Progenitor cell of endocrine pancreas (in vitro differentiated cells): ENCODE data around the gene SKI. TPM values are rescaled to one million over a fixed set of nuclear protein-coding genes. Genes with fewer than 3 reads are reported as not detected.

ENCODE experiments used
- DNase-seq: peaks from one replicate; pipeline ENCODE4 v3.0.0; 2021; ENCODE audit warnings: low spot score; ENCODE audit not compliant: unreplicated experiment
- H3K27ac Mint-ChIP-seq: 2 replicates; pipeline ENCODE4 v1.8.0; 2021; ENCODE audit warnings: mild to moderate bottlenecking, moderate library complexity, mixed read lengths
- H3K27me3 Mint-ChIP-seq: 2 replicates; pipeline ENCODE4 v1.8.0; 2021; ENCODE audit warnings: mixed read lengths
- H3K36me3 Mint-ChIP-seq: 2 replicates; pipeline ENCODE4 v1.8.0; 2022; ENCODE audit warnings: mixed read lengths; ENCODE audit not compliant: insufficient read depth
- H3K4me1 Mint-ChIP-seq: 2 replicates; pipeline ENCODE4 v1.8.0; 2021; ENCODE audit warnings: low read depth, mixed read lengths
- H3K4me3 Mint-ChIP-seq: 2 replicates; pipeline ENCODE4 v1.8.0; 2021; ENCODE audit warnings: low read depth, mild to moderate bottlenecking, moderate library complexity, mixed read lengths
- H3K9me3 Mint-ChIP-seq: 2 replicates; pipeline ENCODE4 v1.8.0; 2021; ENCODE audit warnings: low read depth, mixed read lengths
- CTCF ChIP-seq: fragments of 200-600 bp; sonication (generic); IDR thresholded peaks from one replicate; pipeline ENCODE4 v1.5.0; 2021; ENCODE audit warnings: antibody characterized with exemption, mild to moderate bottlenecking; ENCODE audit not compliant: unreplicated experiment
- total RNA-seq: library from RNA; stranded (reverse); gene quantifications from 2 replicates; pipeline ENCODE4 v1.2.1, GENCODE V29; 2021

Gene SKI
- total RNA-seq, 1 donor from 2014 or later, result 56.2 TPM

GRCh38 chr1:2350501-2350900 lies 122.4 kb downstream of the SKI start:
- DNase-seq, result no peak
- Mint-ChIP-seq H3K36me3 (no peaks in the 10 kb centered on the region), H3K9me3 (no peaks in the 10 kb centered on the region), H3K27me3 (peaks cover 9% of the 10 kb centered on the region), H3K4me3 (no peak overlapping the region), H3K27ac (no peak overlapping the region), H3K4me1 (no peaks in the 10 kb centered on the region)
- TF ChIP-seq CTCF, result no peak

- no peaks in the 10 kb centered on the region for H3K36me3 Mint-ChIP-seq
- DNase-seq, result no peak
- H3K4me1 Mint-ChIP-seq, result no peaks in the 10 kb centered on the region
- H3K9me3 Mint-ChIP-seq, result no peaks in the 10 kb centered on the region
- no peak overlapping the region for H3K4me3 Mint-ChIP-seq
- TF ChIP-seq CTCF, result no peak
- H3K27ac Mint-ChIP-seq, result no peak overlapping the region
- H3K27me3 Mint-ChIP-seq, result peaks cover 9% of the 10 kb centered on the region
Measured at GRCh38 chr1:2350911-2351655, 123.0 kb downstream of the SKI start.

DNA sequence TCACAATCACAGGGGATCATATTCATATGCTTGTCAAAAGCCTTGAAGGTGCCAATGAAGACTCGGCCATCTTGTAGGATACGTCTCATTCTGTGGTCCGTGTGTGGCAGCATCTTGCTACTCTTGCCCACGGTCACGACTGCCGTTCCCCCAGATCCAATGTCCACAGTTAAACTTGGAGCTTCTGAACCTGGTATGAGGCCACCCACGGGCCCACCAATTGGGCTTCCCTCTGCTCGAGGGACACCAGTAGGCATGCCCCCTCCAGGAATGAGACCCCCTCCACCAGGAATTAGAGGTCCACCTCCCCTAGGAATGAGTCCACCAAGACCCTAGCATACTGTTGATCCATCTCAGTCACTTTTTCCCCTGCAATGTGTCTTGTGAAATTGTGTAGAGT lies 123.6 kb downstream of the SKI start:
- H3K4me1 Mint-ChIP-seq, result no peaks in the 10 kb centered on the region
- DNase-seq, result no peak
- H3K4me3 Mint-ChIP-seq, result no peak overlapping the region
- H3K36me3 Mint-ChIP-seq, result no peaks in the 10 kb centered on the region
- H3K27ac Mint-ChIP-seq, result no peak overlapping the region
- no peaks in the 10 kb centered on the region for H3K9me3 Mint-ChIP-seq
- no peak for TF ChIP-seq CTCF
- peaks cover 9% of the 10 kb centered on the region for H3K27me3 Mint-ChIP-seq

- no peaks in the 10 kb centered on the region for H3K36me3 Mint-ChIP-seq
- H3K4me1 Mint-ChIP-seq, result no peaks in the 10 kb centered on the region
- peaks cover 9% of the 10 kb centered on the region for H3K27me3 Mint-ChIP-seq
- H3K9me3 Mint-ChIP-seq, result no peaks in the 10 kb centered on the region
- H3K27ac Mint-ChIP-seq, result no peak overlapping the region
- no peak for TF ChIP-seq CTCF
- no peak for DNase-seq
- no peak overlapping the region for H3K4me3 Mint-ChIP-seq
Measured at GRCh38 chr1:2352341-2352896, 124.3 kb downstream of the SKI start.

GRCh38 chr1:2352897-2353550 lies 124.9 kb downstream of the SKI start:
- H3K9me3 Mint-ChIP-seq, result no peaks in the 10 kb centered on the region
- no peak for DNase-seq
- peaks cover 9% of the 10 kb centered on the region for H3K27me3 Mint-ChIP-seq
- TF ChIP-seq CTCF, result no peak
- no peak overlapping the region for H3K4me3 Mint-ChIP-seq
- H3K36me3 Mint-ChIP-seq, result no peaks in the 10 kb centered on the region
- H3K4me1 Mint-ChIP-seq, result no peaks in the 10 kb centered on the region
- H3K27ac Mint-ChIP-seq, result no peak overlapping the region
